IMR-90 (cell line): ENCODE data around the gene MAGI2. TPM values are rescaled to one million over a fixed set of nuclear protein-coding genes. Genes with fewer than 3 reads are reported as not detected.

ENCODE experiments used
- ATAC-seq: fragments of 200-7000 bp; cut with Tn5 transposase; 2 replicates; pipeline ENCODE4 v1.9.1; 2020; ENCODE audit warnings: low read depth, mild to moderate bottlenecking, moderate library complexity
- BruUV-seq: library from RNA; stranded (reverse); fragments of 400-500 nt; replicated peaks from 2 replicates; lab custom pipeline; 2021; lab: Mats Ljungman, UMichigan
- CTCF ChIA-PET: fragments of 300-600 bp; formaldehyde crosslinking; extraction: SDS; loops from one replicate; lab custom pipeline; 2021; ENCODE audit warnings: antibody characterized with exemption; lab: Yijun Ruan, JAX
- POLR2A ChIA-PET: fragments of 300-600 bp; sonication (Branson Sonifier 250); formaldehyde crosslinking; loops from one replicate; lab custom pipeline; 2022; ENCODE audit warnings: antibody characterized with exemption; ENCODE audit not compliant: unreplicated experiment; lab: Charles Lee
- DNase-seq: peaks from one replicate; pipeline ENCODE4 v3.0.0; 2013
- H2AFZ ChIP-seq: replicated peaks from 2 replicates; pipeline ENCODE3; 2013; ENCODE audit warnings: low read length, mild to moderate bottlenecking; ENCODE audit not compliant: poor library complexity
- H2AK5ac ChIP-seq: 2 replicates; pipeline ENCODE4 v1.6.1; 2013; ENCODE audit warnings: low read depth, low read length, inconsistent platforms
- H2AK9ac ChIP-seq: replicated peaks from 2 replicates; pipeline ENCODE3; 2013; ENCODE audit warnings: mild to moderate bottlenecking, low read depth, low read length, moderate library complexity; ENCODE audit not compliant: poor library complexity
- H2BK120ac ChIP-seq: 2 replicates; pipeline ENCODE4 v1.6.1; 2013; ENCODE audit warnings: low read depth, low read length, inconsistent platforms
- H2BK15ac ChIP-seq: 3 replicates; pipeline ENCODE4 v1.6.1; 2013; ENCODE audit warnings: low read depth, low read length, inconsistent platforms
- H2BK20ac ChIP-seq: 2 replicates; pipeline ENCODE4 v1.6.1; 2013; ENCODE audit warnings: low read depth, mild to moderate bottlenecking, inconsistent platforms, low read length, moderate library complexity
- H2BK5ac ChIP-seq: 2 replicates; pipeline ENCODE4 v1.6.1; 2013; ENCODE audit warnings: mild to moderate bottlenecking, low read depth, low read length, inconsistent platforms; ENCODE audit not compliant: poor library complexity, severe bottlenecking
- H3K14ac ChIP-seq: replicated peaks from 2 replicates; pipeline ENCODE4 v1.6.1; 2013; ENCODE audit warnings: low read depth, low read length, inconsistent platforms
- H3K18ac ChIP-seq: 2 replicates; pipeline ENCODE4 v1.6.1; 2013; ENCODE audit warnings: low read depth, low read length, control low read depth
- H3K23ac ChIP-seq: 2 replicates; pipeline ENCODE4 v1.6.1; 2013; ENCODE audit warnings: low read depth, low read length, inconsistent platforms
- H3K27ac ChIP-seq: 2 replicates; pipeline ENCODE4 v1.5.1; 2013; ENCODE audit warnings: mild to moderate bottlenecking, control low read depth, low read length; ENCODE audit not compliant: insufficient read depth
- H3K27me3 ChIP-seq: 2 replicates; pipeline ENCODE4 v1.6.1; 2013; ENCODE audit warnings: low read length; ENCODE audit not compliant: control insufficient read depth, insufficient read depth
- H3K36me3 ChIP-seq: 2 replicates; pipeline ENCODE4 v1.6.1; 2013; ENCODE audit warnings: low read length, mixed read lengths; ENCODE audit not compliant: control insufficient read depth, insufficient read depth
- H3K4ac ChIP-seq: 2 replicates; pipeline ENCODE4 v1.6.1; 2013; ENCODE audit warnings: low read depth, low read length, inconsistent platforms
- H3K4me1 ChIP-seq: 2 replicates; pipeline ENCODE4 v1.6.1; 2013; ENCODE audit warnings: low read length, mixed read lengths; ENCODE audit not compliant: control insufficient read depth, insufficient read depth
- H3K4me2 ChIP-seq: 2 replicates; pipeline ENCODE4 v1.6.1; 2013; ENCODE audit warnings: low read depth, mild to moderate bottlenecking, control low read depth, low read length, moderate library complexity
- H3K4me3 ChIP-seq: 2 replicates; pipeline ENCODE4 v1.5.1; 2013; ENCODE audit warnings: low read depth, mild to moderate bottlenecking, control low read depth, low read length, moderate library complexity; ENCODE audit not compliant: insufficient read depth
- H3K56ac ChIP-seq: 2 replicates; pipeline ENCODE4 v1.6.1; 2013; ENCODE audit warnings: low read length, inconsistent platforms; ENCODE audit not compliant: insufficient read depth; ENCODE audit errors: extremely low read depth
- H3K79me1 ChIP-seq, 2 experiments: 2 replicates each; pipeline ENCODE4 v1.6.1; 2013; ENCODE audit warnings: low read length in 2 of 2, inconsistent platforms in 1 of 2, low read depth in 1 of 2
- H3K9ac ChIP-seq: 2 replicates; pipeline ENCODE4 v1.6.1; 2013; ENCODE audit warnings: low read depth, low read length, control low read depth
- H3K9me1 ChIP-seq: 2 replicates; pipeline ENCODE4 v1.6.1; 2013; ENCODE audit warnings: low read length, inconsistent platforms; ENCODE audit not compliant: insufficient read depth
- H3K9me3 ChIP-seq: 2 replicates; pipeline ENCODE4 v1.6.1; 2013; ENCODE audit warnings: low read length; ENCODE audit not compliant: control insufficient read depth, insufficient read depth
- H4K20me1 ChIP-seq: 2 replicates; pipeline ENCODE4 v1.6.1; 2013; ENCODE audit warnings: low read length, inconsistent platforms; ENCODE audit not compliant: insufficient read depth
- H4K5ac ChIP-seq: 2 replicates; pipeline ENCODE4 v1.6.1; 2013; ENCODE audit warnings: mild to moderate bottlenecking, low read depth, low read length, control low read depth
- H4K8ac ChIP-seq, 2 experiments: 2 replicates each; pipeline ENCODE4 v1.6.1; 2013; ENCODE audit warnings: low read depth in 2 of 2, low read length in 2 of 2, control low read depth in 1 of 2, inconsistent platforms in 1 of 2
- H4K91ac ChIP-seq: 2 replicates; pipeline ENCODE4 v1.6.1; 2013; ENCODE audit warnings: low read depth, low read length, inconsistent platforms; ENCODE audit not compliant: insufficient read depth
- BHLHE40 ChIP-seq: fragments of 150-350 bp; IDR thresholded peaks from 2 replicates; pipeline ENCODE4 v1.6.1; 2016; ENCODE audit warnings: mild to moderate bottlenecking, low read depth, low read length
- CEBPB ChIP-seq: IDR thresholded peaks from 2 replicates; pipeline ENCODE4 v1.6.1; 2012; ENCODE audit warnings: low read depth, low read length, improper control_type of control experiment
- CHD1 ChIP-seq: IDR thresholded peaks from 2 replicates; pipeline ENCODE4 v1.6.1; 2012; ENCODE audit warnings: low read depth, low read length, improper control_type of control experiment
- FOS ChIP-seq: fragments of 150-350 bp; IDR thresholded peaks from 2 replicates; pipeline ENCODE4 v1.6.1; 2016; ENCODE audit warnings: low read depth, low read length
- MAFK ChIP-seq: IDR thresholded peaks from 2 replicates; pipeline ENCODE4 v1.6.1; 2012; ENCODE audit warnings: low read depth, low read length, improper control_type of control experiment
- MAZ ChIP-seq: IDR thresholded peaks from 2 replicates; pipeline ENCODE4 v1.6.1; 2012; ENCODE audit warnings: low read depth, mild to moderate bottlenecking, low read length, improper control_type of control experiment, moderate library complexity, borderline replicate concordance
- MXI1 ChIP-seq: IDR thresholded peaks from 2 replicates; pipeline ENCODE4 v1.6.1; 2012; ENCODE audit warnings: low read depth, mild to moderate bottlenecking, low read length, moderate library complexity, borderline replicate concordance
- NFE2L2 ChIP-seq: fragments of 150-350 bp; IDR thresholded peaks from 2 replicates; pipeline ENCODE4 v1.6.1; 2016; ENCODE audit warnings: low read depth, mild to moderate bottlenecking, low read length
- POLR2A ChIP-seq: IDR thresholded peaks from 2 replicates; pipeline ENCODE4 v1.6.1; 2012; ENCODE audit warnings: mild to moderate bottlenecking, low read depth, low read length
- RAD21 ChIP-seq: IDR thresholded peaks from 2 replicates; pipeline ENCODE4 v1.6.1; 2012; ENCODE audit warnings: low read length, improper control_type of control experiment
- RCOR1 ChIP-seq: IDR thresholded peaks from 2 replicates; pipeline ENCODE4 v1.6.1; 2012; ENCODE audit warnings: mild to moderate bottlenecking, low read length, improper control_type of control experiment; ENCODE audit not compliant: insufficient replicate concordance
- RFX5 ChIP-seq: IDR thresholded peaks from 2 replicates; pipeline ENCODE4 v1.8.0; 2012; ENCODE audit warnings: low read depth, mild to moderate bottlenecking, low read length, moderate library complexity
- SMC3 ChIP-seq: fragments of 150-350 bp; IDR thresholded peaks from 2 replicates; pipeline ENCODE4 v1.6.1; 2016; ENCODE audit warnings: low read depth, mild to moderate bottlenecking, antibody characterized with exemption, low read length, moderate library complexity
- WGBS, 2 experiments: methylation state at CpG; one replicate each; pipeline versions ENCODE4 v1.1.5 to v1.1.7; 2013; ENCODE audit warnings: missing lambda C conversion rate in 2 of 2; ENCODE audit not compliant: insufficient read length in 1 of 2; ENCODE audit errors: extremely low coverage in 2 of 2; 5-methylcytosine and 5-hydroxymethylcytosine counted together
- dilution Hi-C: fragments of 300-500 bp; cut with HindIII; formaldehyde crosslinking; loops from one replicate; pipeline ENCODE4 v1.14.3; 2018; ENCODE audit warnings: low sequenced_read_pairs; ENCODE audit not compliant: unreplicated experiment
- in situ Hi-C: fragments of 300-500 bp; cut with MboI; formaldehyde crosslinking; loops from 3 replicates; pipeline ENCODE4 v1.14.3; 2019; ENCODE audit warnings: low sequenced_read_pairs, inconsistent platforms, mixed read lengths
- intact Hi-C: fragments of 100-400 bp; cut with micrococcal nuclease; formaldehyde crosslinking; loops from 2 replicates; pipeline ENCODE4 v1.10.0; 2022
- polyA plus RNA-seq, 3 experiments: library from polyadenylated mRNA; depleted of rRNA; stranded (reverse); fragments of >200 nt; gene quantifications; 2 replicates each; pipeline ENCODE4 v1.2.3, GENCODE V29; 2012; ENCODE audit warnings: low replicate concordance in 1 of 3
- total RNA-seq: library from RNA; depleted of rRNA; stranded (reverse); fragments of >200 nt; gene quantifications from 2 replicates; pipeline ENCODE4 v1.2.3, GENCODE V29; 2012
- TF ChIP-seq, protein P1 (sequence below): conservative IDR thresholded peaks from 2 replicates; pipeline ENCODE4 v1.5.1; 2012; ENCODE audit warnings: mild to moderate bottlenecking, low read depth, low read length, improper control_type of control experiment
- TF ChIP-seq, protein P2 (sequence below): fragments of 150-350 bp; IDR thresholded peaks from 2 replicates; pipeline ENCODE4 v1.6.1; 2016; ENCODE audit warnings: low read depth, mild to moderate bottlenecking, low read length, moderate library complexity, borderline replicate concordance
- TF ChIP-seq, protein P3 (sequence below): fragments of 150-350 bp; IDR thresholded peaks from 2 replicates; pipeline ENCODE4 v1.6.1; 2017; ENCODE audit warnings: mild to moderate bottlenecking, antibody characterized with exemption, low read length, low read depth

The MAGI2 gene
- total and polyA plus RNA-seq, 2 of the 4 experiments (the other 2 are of a cell fraction): 2.5 to 17.9 TPM

DNA sequence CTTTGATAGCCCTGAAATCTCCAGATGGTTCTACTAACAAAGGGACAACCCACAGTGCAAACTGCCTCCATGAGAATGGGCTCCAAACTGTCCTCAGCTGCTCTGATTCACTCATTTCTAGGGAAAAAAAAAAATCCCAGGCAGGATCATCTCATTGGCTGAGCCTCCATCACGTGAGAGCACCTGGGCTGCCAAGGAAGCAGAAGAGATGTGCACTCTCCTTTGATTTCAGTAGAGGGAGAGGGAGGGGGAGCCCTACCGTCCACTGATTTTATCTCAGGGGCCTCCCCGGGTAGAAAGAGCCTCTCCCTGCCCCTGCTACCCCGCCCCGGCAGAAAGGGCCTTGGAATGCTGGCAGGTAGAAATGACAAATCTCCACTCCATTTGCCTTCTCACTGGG is 929.5 kb downstream of the MAGI2 start:
- Histone ChIP-seq H3K9me1 (no peaks in the 10 kb centered on the region), H4K8ac (no peak overlapping the region), H3K9me3 (no peaks in the 10 kb centered on the region), H3K27ac (no peak overlapping the region), H3K4me2 (no peak overlapping the region), H2AK9ac (no peak overlapping the region), H3K56ac (no peak overlapping the region), H2BK5ac (no peak overlapping the region), H3K4me1 (no peaks in the 10 kb centered on the region), H3K9ac (no peak overlapping the region), H4K20me1 (no peaks in the 10 kb centered on the region), H3K27me3 (no peaks in the 10 kb centered on the region), H3K14ac (no peak overlapping the region), H3K4me3 (no peak overlapping the region), H2AK5ac (no peak overlapping the region), H3K79me1 (no peaks in the 10 kb centered on the region), H4K5ac (no peak overlapping the region), H2BK15ac (no peak overlapping the region), H3K4ac (no peak overlapping the region), H3K23ac (no peak overlapping the region), H2BK20ac (no peak overlapping the region), H2AFZ (no peak overlapping the region), H3K18ac (no peak overlapping the region), H2BK120ac (no peak overlapping the region), H3K36me3 (no peaks in the 10 kb centered on the region), H4K91ac (no peak overlapping the region)
- WGBS, 2 experiments: no CpG with 5 or more reads among the region's 5 CpGs
- ChIA-PET CTCF (no interaction called here), POLR2A (no interaction called here)
- DNase-seq: no peak
- in situ Hi-C loops (no loop called here), intact Hi-C loops (no loop called here), dilution Hi-C loops (no loop called here)
- no peak for ATAC-seq
- no peak for TF ChIP-seq RFX5
- no peak for TF ChIP-seq CEBPB
- no peak for TF ChIP-seq CHD1
- TF ChIP-seq RAD21: no peak
- TF ChIP-seq FOS: no peak
- TF ChIP-seq POLR2A: no peak
- TF ChIP-seq, protein P1, sequence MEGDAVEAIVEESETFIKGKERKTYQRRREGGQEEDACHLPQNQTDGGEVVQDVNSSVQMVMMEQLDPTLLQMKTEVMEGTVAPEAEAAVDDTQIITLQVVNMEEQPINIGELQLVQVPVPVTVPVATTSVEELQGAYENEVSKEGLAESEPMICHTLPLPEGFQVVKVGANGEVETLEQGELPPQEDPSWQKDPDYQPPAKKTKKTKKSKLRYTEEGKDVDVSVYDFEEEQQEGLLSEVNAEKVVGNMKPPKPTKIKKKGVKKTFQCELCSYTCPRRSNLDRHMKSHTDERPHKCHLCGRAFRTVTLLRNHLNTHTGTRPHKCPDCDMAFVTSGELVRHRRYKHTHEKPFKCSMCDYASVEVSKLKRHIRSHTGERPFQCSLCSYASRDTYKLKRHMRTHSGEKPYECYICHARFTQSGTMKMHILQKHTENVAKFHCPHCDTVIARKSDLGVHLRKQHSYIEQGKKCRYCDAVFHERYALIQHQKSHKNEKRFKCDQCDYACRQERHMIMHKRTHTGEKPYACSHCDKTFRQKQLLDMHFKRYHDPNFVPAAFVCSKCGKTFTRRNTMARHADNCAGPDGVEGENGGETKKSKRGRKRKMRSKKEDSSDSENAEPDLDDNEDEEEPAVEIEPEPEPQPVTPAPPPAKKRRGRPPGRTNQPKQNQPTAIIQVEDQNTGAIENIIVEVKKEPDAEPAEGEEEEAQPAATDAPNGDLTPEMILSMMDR: no peak
- TF ChIP-seq SMC3: no peak
- TF ChIP-seq, protein P2, sequence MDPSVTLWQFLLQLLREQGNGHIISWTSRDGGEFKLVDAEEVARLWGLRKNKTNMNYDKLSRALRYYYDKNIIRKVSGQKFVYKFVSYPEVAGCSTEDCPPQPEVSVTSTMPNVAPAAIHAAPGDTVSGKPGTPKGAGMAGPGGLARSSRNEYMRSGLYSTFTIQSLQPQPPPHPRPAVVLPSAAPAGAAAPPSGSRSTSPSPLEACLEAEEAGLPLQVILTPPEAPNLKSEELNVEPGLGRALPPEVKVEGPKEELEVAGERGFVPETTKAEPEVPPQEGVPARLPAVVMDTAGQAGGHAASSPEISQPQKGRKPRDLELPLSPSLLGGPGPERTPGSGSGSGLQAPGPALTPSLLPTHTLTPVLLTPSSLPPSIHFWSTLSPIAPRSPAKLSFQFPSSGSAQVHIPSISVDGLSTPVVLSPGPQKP: no peak
- no peak for TF ChIP-seq RCOR1
- TF ChIP-seq NFE2L2: no peak
- no peak for TF ChIP-seq MAZ
- TF ChIP-seq, protein P3, sequence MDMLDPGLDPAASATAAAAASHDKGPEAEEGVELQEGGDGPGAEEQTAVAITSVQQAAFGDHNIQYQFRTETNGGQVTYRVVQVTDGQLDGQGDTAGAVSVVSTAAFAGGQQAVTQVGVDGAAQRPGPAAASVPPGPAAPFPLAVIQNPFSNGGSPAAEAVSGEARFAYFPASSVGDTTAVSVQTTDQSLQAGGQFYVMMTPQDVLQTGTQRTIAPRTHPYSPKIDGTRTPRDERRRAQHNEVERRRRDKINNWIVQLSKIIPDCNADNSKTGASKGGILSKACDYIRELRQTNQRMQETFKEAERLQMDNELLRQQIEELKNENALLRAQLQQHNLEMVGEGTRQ: no peak
- no peak for TF ChIP-seq MAFK
- no peak for TF ChIP-seq BHLHE40
- TF ChIP-seq MXI1: no peak
- no TSS peak for BruUV-seq
